ENCODE data around the gene PAQR8. TPM values are rescaled to one million over a fixed set of nuclear protein-coding genes. Genes with fewer than 3 reads are reported as not detected.

Gene PAQR8
- total and polyA plus RNA-seq, 2 of the 13 experiments (the other 11 are each of a cell fraction or from before 2014, with no cell fraction given): 37.7 to 50.7 TPM

GRCh38 chr6:52419809-52420667, 58.1 kb downstream of the PAQR8 start, which contains the start of gene EFHC1 (continued):
- TF ChIP-seq, protein P1, sequence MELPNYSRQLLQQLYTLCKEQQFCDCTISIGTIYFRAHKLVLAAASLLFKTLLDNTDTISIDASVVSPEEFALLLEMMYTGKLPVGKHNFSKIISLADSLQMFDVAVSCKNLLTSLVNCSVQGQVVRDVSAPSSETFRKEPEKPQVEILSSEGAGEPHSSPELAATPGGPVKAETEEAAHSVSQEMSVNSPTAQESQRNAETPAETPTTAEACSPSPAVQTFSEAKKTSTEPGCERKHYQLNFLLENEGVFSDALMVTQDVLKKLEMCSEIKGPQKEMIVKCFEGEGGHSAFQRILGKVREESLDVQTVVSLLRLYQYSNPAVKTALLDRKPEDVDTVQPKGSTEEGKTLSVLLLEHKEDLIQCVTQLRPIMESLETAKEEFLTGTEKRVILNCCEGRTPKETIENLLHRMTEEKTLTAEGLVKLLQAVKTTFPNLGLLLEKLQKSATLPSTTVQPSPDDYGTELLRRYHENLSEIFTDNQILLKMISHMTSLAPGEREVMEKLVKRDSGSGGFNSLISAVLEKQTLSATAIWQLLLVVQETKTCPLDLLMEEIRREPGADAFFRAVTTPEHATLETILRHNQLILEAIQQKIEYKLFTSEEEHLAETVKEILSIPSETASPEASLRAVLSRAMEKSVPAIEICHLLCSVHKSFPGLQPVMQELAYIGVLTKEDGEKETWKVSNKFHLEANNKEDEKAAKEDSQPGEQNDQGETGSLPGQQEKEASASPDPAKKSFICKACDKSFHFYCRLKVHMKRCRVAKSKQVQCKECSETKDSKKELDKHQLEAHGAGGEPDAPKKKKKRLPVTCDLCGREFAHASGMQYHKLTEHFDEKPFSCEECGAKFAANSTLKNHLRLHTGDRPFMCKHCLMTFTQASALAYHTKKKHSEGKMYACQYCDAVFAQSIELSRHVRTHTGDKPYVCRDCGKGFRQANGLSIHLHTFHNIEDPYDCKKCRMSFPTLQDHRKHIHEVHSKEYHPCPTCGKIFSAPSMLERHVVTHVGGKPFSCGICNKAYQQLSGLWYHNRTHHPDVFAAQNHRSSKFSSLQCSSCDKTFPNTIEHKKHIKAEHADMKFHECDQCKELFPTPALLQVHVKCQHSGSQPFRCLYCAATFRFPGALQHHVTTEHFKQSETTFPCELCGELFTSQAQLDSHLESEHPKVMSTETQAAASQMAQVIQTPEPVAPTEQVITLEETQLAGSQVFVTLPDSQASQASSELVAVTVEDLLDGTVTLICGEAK (IDR thresholded peaks at IDR 0.05): no peak
- TF ChIP-seq, protein P1 (CRISPR knock-in tag; IDR thresholded peaks at IDR 0.05): no peak
- TF ChIP-seq STAT5B (CRISPR knock-in tag; IDR thresholded peaks at IDR 0.05): 0 out of 2 replicates have a peak, but pooled peaks have one; percentile 81
- TF ChIP-seq ZNF543 (CRISPR knock-in tag; IDR thresholded peaks at IDR 0.05): peak; percentile 93; the same call in 1 of the 2 replicates
- TF ChIP-seq ZNF556 (CRISPR knock-in tag; IDR thresholded peaks at IDR 0.05; ENCODE audit: borderline replicate concordance): peak; percentile 86; the same call in 1 of the 2 replicates
- no peak for TF ChIP-seq PITX1 (CRISPR knock-in tag; IDR thresholded peaks at IDR 0.05)
- TF ChIP-seq ZNF180 (CRISPR knock-in tag; IDR thresholded peaks at IDR 0.05; ENCODE audit: borderline replicate concordance, low read depth): 0 out of 2 replicates have a peak, but pooled peaks have one; percentile 36
- TF ChIP-seq NR3C1 (CRISPR knock-in tag; IDR thresholded peaks at IDR 0.05): no peak
- peak; percentile 80 for TF ChIP-seq TAF15 (IDR thresholded peaks at IDR 0.05; ENCODE audit: low read depth, low read length, poor library complexity, severe bottlenecking)
- peak; percentile 66; the same call in 1 of the 2 replicates for TF ChIP-seq ZNF317 (CRISPR knock-in tag; IDR thresholded peaks at IDR 0.05)
- TF ChIP-seq EHMT2 (IDR thresholded peaks at IDR 0.05; ENCODE audit: borderline replicate concordance, low read depth, low read length): no peak; the same call in 1 of the 2 replicates
- no peak for TF ChIP-seq MTF2 (CRISPR knock-in tag; IDR thresholded peaks at IDR 0.05; ENCODE audit: borderline replicate concordance)
- TF ChIP-seq CEBPG (CRISPR knock-in tag; IDR thresholded peaks at IDR 0.05): peak; percentile 31
- peak; percentile 92 for TF ChIP-seq ZMAT3 (CRISPR knock-in tag; conservative IDR thresholded peaks at IDR 0.05)
- TF ChIP-seq ZNF710 (CRISPR knock-in tag; IDR thresholded peaks at IDR 0.05; ENCODE audit: borderline replicate concordance): 0 out of 2 replicates have a peak, but pooled peaks have one; percentile 69
- peak; percentile 89 for TF ChIP-seq MXD3 (CRISPR knock-in tag; IDR thresholded peaks at IDR 0.05)
- no peak for TF ChIP-seq ZNF766 (CRISPR knock-in tag; IDR thresholded peaks at IDR 0.05; ENCODE audit: borderline replicate concordance)
- TF ChIP-seq ZFP36 (IDR thresholded peaks at IDR 0.05; ENCODE audit: borderline replicate concordance, low read depth, low read length, partially characterized antibody): no peak
